ENCODE results near the gene HSPA1B. TPM values are rescaled to one million over a fixed set of nuclear protein-coding genes. Genes with fewer than 3 reads are reported as not detected.

HSPA1B gene
- polyA plus RNA-seq, 1 donor from 2014 or later: 120 TPM

DNA sequence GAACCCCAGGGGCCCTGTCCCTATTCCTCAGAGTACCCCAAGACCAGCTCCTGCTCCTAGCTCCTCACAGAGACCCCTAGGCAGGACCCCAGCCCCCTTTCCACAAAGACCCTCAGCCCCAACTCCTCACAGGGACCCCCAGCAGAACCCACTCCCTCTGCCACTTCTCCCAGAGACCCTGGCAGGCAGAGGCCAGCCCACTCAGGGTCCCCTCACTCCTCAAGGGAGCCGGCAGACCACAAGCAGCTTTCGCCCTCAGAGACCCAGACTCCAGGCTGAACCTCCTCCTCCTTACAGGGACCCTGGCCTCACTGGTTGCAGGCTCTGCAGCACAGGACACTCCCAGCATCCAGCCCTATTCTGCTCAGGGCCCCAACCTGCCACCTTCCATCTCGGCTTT is 50.7 kb downstream of the HSPA1B start:
- H2AFZ ChIP-seq (ENCODE audit: low read depth, low read length): no peak overlapping the region
- no peaks in the 10 kb centered on the region for H4K20me1 ChIP-seq (ENCODE audit: insufficient read depth)
- H3K36me3 ChIP-seq (ENCODE audit: insufficient read depth, low read length): no peaks in the 10 kb centered on the region
- H3K9me2 ChIP-seq (ENCODE audit: insufficient read depth, low read length): no peaks in the 10 kb centered on the region
- H3K27ac ChIP-seq (ENCODE audit: low read length): no peak overlapping the region
- no peaks in the 10 kb centered on the region for H3K79me2 ChIP-seq (replicated peaks; ENCODE audit: insufficient read depth, low read length)
- H3K4me2 ChIP-seq (ENCODE audit: low read length): no peak overlapping the region
- no peaks in the 10 kb centered on the region for H3K9me3 ChIP-seq (ENCODE audit: low read length)
- no peak for TF ChIP-seq TAF1 (IDR thresholded peaks at IDR 0.05; ENCODE audit: low read depth)
- H3K4me3 ChIP-seq (ENCODE audit: low read length): no peak overlapping the region
- no peaks in the 10 kb centered on the region for H3K27me3 ChIP-seq (ENCODE audit: insufficient read depth, low read depth, low read length)
- H3K9ac ChIP-seq (ENCODE audit: low read length): no peak overlapping the region
- H3F3A ChIP-seq (ENCODE audit: insufficient read depth, low read length, poor library complexity, severe bottlenecking): no peaks in the 10 kb centered on the region

DNA sequence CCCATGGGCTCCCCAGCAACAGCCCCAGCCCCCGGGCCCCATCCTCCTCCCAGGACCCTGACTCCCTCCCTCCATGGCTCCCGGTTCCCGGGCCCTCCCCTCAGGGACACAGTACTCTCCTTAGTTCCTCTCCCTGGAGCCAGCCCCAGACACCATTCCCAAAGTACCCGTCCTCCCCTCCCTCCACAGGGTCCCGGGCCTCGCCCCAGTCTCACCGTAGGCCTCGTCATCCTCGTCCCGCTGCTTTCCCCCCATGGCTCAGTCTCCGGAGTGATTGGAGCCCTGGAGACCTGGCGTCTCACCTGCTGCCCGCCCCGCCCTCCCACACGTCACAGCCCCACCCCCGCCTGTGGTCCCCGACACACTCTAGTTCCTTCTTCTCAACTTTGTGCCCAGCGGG is 51.2 kb downstream of the HSPA1B start, which contains the start of gene SLC44A4:
TSS of gene SLC44A4 (minus strand) at position 272 of the 400 bp plus-strand sequence. CDS start at position 255, 17 bp downstream.
- no peak within 1 kb of the TSS for H3K4me3 ChIP-seq (ENCODE audit: low read length)
- no peaks in the 10 kb centered on the region for H3K27me3 ChIP-seq (ENCODE audit: insufficient read depth, low read depth, low read length)
- H4K20me1 ChIP-seq (ENCODE audit: insufficient read depth): no peaks in the 10 kb centered on the region
- no peak within 1 kb of the TSS for H3K4me2 ChIP-seq (ENCODE audit: low read length)
- no peaks in the 10 kb centered on the region for H3K9me2 ChIP-seq (ENCODE audit: insufficient read depth, low read length)
- H3K27ac ChIP-seq (ENCODE audit: low read length): no peak within 1 kb of the TSS
- no peak within 1 kb of the TSS for H3K9ac ChIP-seq (ENCODE audit: low read length)
- H3K9me3 ChIP-seq (ENCODE audit: low read length): no peaks in the 10 kb centered on the region
- H3K36me3 ChIP-seq (ENCODE audit: insufficient read depth, low read length): no peaks in the 10 kb centered on the region
- H2AFZ ChIP-seq (ENCODE audit: low read depth, low read length): no peak within 1 kb of the TSS
- H3F3A ChIP-seq (ENCODE audit: insufficient read depth, low read length, poor library complexity, severe bottlenecking): no peaks in the 10 kb centered on the region
- TF ChIP-seq MXI1 (conservative IDR thresholded peaks at IDR 0.05; ENCODE audit: poor library complexity, severe bottlenecking) (no peak), POLR2AphosphoS5 (IDR thresholded peaks at IDR 0.05) (no peak), EP300 (conservative IDR thresholded peaks at IDR 0.05; ENCODE audit: poor library complexity, severe bottlenecking) (no peak), RAD21 (conservative IDR thresholded peaks at IDR 0.05) (no peak), EZH2 (IDR thresholded peaks at IDR 0.05; ENCODE audit: borderline replicate concordance, insufficient read depth, low read length, poor library complexity, severe bottlenecking) (no peak), TAF1 (IDR thresholded peaks at IDR 0.05; ENCODE audit: low read depth) (no peak), SMC3 (conservative IDR thresholded peaks at IDR 0.05; ENCODE audit: poor library complexity) (no peak)
- TF ChIP-seq, protein P1, sequence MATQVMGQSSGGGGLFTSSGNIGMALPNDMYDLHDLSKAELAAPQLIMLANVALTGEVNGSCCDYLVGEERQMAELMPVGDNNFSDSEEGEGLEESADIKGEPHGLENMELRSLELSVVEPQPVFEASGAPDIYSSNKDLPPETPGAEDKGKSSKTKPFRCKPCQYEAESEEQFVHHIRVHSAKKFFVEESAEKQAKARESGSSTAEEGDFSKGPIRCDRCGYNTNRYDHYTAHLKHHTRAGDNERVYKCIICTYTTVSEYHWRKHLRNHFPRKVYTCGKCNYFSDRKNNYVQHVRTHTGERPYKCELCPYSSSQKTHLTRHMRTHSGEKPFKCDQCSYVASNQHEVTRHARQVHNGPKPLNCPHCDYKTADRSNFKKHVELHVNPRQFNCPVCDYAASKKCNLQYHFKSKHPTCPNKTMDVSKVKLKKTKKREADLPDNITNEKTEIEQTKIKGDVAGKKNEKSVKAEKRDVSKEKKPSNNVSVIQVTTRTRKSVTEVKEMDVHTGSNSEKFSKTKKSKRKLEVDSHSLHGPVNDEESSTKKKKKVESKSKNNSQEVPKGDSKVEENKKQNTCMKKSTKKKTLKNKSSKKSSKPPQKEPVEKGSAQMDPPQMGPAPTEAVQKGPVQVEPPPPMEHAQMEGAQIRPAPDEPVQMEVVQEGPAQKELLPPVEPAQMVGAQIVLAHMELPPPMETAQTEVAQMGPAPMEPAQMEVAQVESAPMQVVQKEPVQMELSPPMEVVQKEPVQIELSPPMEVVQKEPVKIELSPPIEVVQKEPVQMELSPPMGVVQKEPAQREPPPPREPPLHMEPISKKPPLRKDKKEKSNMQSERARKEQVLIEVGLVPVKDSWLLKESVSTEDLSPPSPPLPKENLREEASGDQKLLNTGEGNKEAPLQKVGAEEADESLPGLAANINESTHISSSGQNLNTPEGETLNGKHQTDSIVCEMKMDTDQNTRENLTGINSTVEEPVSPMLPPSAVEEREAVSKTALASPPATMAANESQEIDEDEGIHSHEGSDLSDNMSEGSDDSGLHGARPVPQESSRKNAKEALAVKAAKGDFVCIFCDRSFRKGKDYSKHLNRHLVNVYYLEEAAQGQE (IDR thresholded peaks at IDR 0.05; ENCODE audit: borderline replicate concordance): no peak
- TF ChIP-seq, protein P2, sequence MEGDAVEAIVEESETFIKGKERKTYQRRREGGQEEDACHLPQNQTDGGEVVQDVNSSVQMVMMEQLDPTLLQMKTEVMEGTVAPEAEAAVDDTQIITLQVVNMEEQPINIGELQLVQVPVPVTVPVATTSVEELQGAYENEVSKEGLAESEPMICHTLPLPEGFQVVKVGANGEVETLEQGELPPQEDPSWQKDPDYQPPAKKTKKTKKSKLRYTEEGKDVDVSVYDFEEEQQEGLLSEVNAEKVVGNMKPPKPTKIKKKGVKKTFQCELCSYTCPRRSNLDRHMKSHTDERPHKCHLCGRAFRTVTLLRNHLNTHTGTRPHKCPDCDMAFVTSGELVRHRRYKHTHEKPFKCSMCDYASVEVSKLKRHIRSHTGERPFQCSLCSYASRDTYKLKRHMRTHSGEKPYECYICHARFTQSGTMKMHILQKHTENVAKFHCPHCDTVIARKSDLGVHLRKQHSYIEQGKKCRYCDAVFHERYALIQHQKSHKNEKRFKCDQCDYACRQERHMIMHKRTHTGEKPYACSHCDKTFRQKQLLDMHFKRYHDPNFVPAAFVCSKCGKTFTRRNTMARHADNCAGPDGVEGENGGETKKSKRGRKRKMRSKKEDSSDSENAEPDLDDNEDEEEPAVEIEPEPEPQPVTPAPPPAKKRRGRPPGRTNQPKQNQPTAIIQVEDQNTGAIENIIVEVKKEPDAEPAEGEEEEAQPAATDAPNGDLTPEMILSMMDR (IDR thresholded peaks at IDR 0.05; ENCODE audit: poor library complexity, severe bottlenecking): no peak
- no peaks in the 10 kb centered on the region for H3K79me2 ChIP-seq (replicated peaks; ENCODE audit: insufficient read depth, low read length)

DNA sequence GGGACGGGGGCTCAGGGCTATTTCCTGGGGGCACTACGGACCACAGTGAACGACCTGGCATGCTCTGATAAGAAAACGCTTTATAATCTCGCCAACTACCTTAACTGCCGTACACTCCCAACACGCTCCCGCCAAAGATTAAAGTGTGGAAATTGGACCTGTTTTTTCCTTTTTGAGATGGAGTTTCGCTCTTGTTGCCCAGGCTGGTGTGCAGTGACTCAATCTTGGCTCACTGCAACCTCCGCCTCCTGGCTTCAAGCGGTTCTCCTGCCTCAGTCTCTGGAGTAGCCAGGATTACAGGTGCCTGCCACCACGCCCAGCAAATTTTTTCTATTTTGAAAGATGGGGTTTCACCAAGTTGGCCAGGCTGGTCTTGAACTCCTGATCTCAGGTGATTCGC is 51.6 kb downstream of the HSPA1B start:
- Histone ChIP-seq H3F3A (ENCODE audit: insufficient read depth, low read length, poor library complexity, severe bottlenecking) (no peaks in the 10 kb centered on the region), H3K36me3 (ENCODE audit: insufficient read depth, low read length) (no peaks in the 10 kb centered on the region), H3K4me2 (ENCODE audit: low read length) (no peak overlapping the region), H3K27ac (ENCODE audit: low read length) (no peak overlapping the region), H3K4me3 (ENCODE audit: low read length) (no peak overlapping the region), H3K9me2 (ENCODE audit: insufficient read depth, low read length) (no peaks in the 10 kb centered on the region), H3K9ac (ENCODE audit: low read length) (no peak overlapping the region), H3K9me3 (ENCODE audit: low read length) (no peaks in the 10 kb centered on the region), H2AFZ (ENCODE audit: low read depth, low read length) (no peak overlapping the region), H4K20me1 (ENCODE audit: insufficient read depth) (no peaks in the 10 kb centered on the region), H3K27me3 (ENCODE audit: insufficient read depth, low read depth, low read length) (no peaks in the 10 kb centered on the region), H3K79me2 (replicated peaks; ENCODE audit: insufficient read depth, low read length) (no peaks in the 10 kb centered on the region)
- no peak for TF ChIP-seq EZH2 (IDR thresholded peaks at IDR 0.05; ENCODE audit: borderline replicate concordance, insufficient read depth, low read length, poor library complexity, severe bottlenecking)

Small RNA genes within 50 kb of the gene (small RNA-seq; reads per million reads assigned to genes)
- gene RF00019 (0 to 1.2 (median 0) reads per million in 3 experiments), gene SNORD48 (6.5 to 15.3 (median 10.7) reads per million in 3 experiments), gene SNORD52 (0 reads per million in 3 experiments)

Other genes starting within 250 kb of the HSPA1B start
- gene LTB, start 245.3 kb upstream of the HSPA1B start, polyA plus RNA-seq: not detected in 2 replicates
- not detected in 2 replicates for gene LST1, start 241.5 kb upstream of the HSPA1B start, polyA plus RNA-seq
- gene NCR3, start 234.7 kb upstream of the HSPA1B start, polyA plus RNA-seq: not detected in 2 replicates
- gene AIF1, start 212.5 kb upstream of the HSPA1B start, polyA plus RNA-seq: not detected in 2 replicates
- gene PRRC2A, start 207.0 kb upstream of the HSPA1B start, polyA plus RNA-seq: 39.9 and 51.0 TPM in 2 replicates
- gene BAG6, start 175.1 kb upstream of the HSPA1B start, polyA plus RNA-seq: 203 and 204 TPM in 2 replicates
- gene APOM, start 171.8 kb upstream of the HSPA1B start, polyA plus RNA-seq: 1.3 and 4.4 TPM in 2 replicates
- gene C6orf47, start 167.0 kb upstream of the HSPA1B start, polyA plus RNA-seq: 17.2 and 24.3 TPM in 2 replicates
- gene GPANK1, start 162.7 kb upstream of the HSPA1B start, polyA plus RNA-seq: 18.4 and 21.9 TPM in 2 replicates
- 130 and 135 TPM in 2 replicates for gene CSNK2B, start 161.7 kb upstream of the HSPA1B start, polyA plus RNA-seq
- 4.0 and 7.7 TPM in 2 replicates for gene LY6G5B, start 157.8 kb upstream of the HSPA1B start, polyA plus RNA-seq
- 13.4 and 26.6 TPM in 2 replicates for gene LY6G5C, start 146.7 kb upstream of the HSPA1B start, polyA plus RNA-seq
- 130 and 154 TPM in 2 replicates for gene ABHD16A, start 124.4 kb upstream of the HSPA1B start, polyA plus RNA-seq
- gene LY6G6F, start 120.9 kb upstream of the HSPA1B start, polyA plus RNA-seq: not detected in 2 replicates
- gene LY6G6D, start 112.4 kb upstream of the HSPA1B start, polyA plus RNA-seq: not detected in 2 replicates
- 0.78 and 0.88 TPM in 2 replicates for gene LY6G6C, start 106.0 kb upstream of the HSPA1B start, polyA plus RNA-seq
- not detected in 2 replicates for gene MPIG6B, start 104.4 kb upstream of the HSPA1B start, polyA plus RNA-seq
- 386 and 410 TPM in 2 replicates for gene DDAH2, start 98.4 kb upstream of the HSPA1B start, polyA plus RNA-seq
- 5.5 and 5.7 TPM in 2 replicates for gene CLIC1, start 91.2 kb upstream of the HSPA1B start, polyA plus RNA-seq
- gene MSH5, start 87.7 kb upstream of the HSPA1B start, polyA plus RNA-seq: 5.1 and 7.8 TPM in 2 replicates
- gene SAPCD1, start 65.1 kb upstream of the HSPA1B start, polyA plus RNA-seq: 1.3 TPM in 1 of 2 replicates, not detected in the other
- gene VWA7, start 50.4 kb upstream of the HSPA1B start, polyA plus RNA-seq: 5.3 and 5.7 TPM in 2 replicates
- gene VARS1, start 32.0 kb upstream of the HSPA1B start, polyA plus RNA-seq: 40.9 and 49.4 TPM in 2 replicates
- gene LSM2, start 20.8 kb upstream of the HSPA1B start, polyA plus RNA-seq: 68.5 and 87.6 TPM in 2 replicates
- 1.6 and 2.6 TPM in 2 replicates for gene HSPA1L, start 12.5 kb upstream of the HSPA1B start, polyA plus RNA-seq
- gene HSPA1A, start 12.2 kb upstream of the HSPA1B start, polyA plus RNA-seq: 50.9 and 54.5 TPM in 2 replicates
- 40.9 and 47.0 TPM in 2 replicates for gene NEU1, start 35.1 kb downstream of the HSPA1B start, polyA plus RNA-seq
- 0.09 and 0.46 TPM in 2 replicates for gene SLC44A4, start 51.3 kb downstream of the HSPA1B start, polyA plus RNA-seq
- gene EHMT2, start 70.0 kb downstream of the HSPA1B start, polyA plus RNA-seq: 102 and 121 TPM in 2 replicates
- 19.2 and 21.4 TPM in 2 replicates for gene ZBTB12, start 74.3 kb downstream of the HSPA1B start, polyA plus RNA-seq
- gene C2, start 100.0 kb downstream of the HSPA1B start, polyA plus RNA-seq: 1.2 and 1.5 TPM in 2 replicates
- gene CFB, start 118.4 kb downstream of the HSPA1B start, polyA plus RNA-seq: 0.97 TPM in 1 of 2 replicates, not detected in the other
- gene NELFE, start 131.2 kb downstream of the HSPA1B start, polyA plus RNA-seq: 103 and 117 TPM in 2 replicates
- gene SKIC2, start 131.4 kb downstream of the HSPA1B start, polyA plus RNA-seq: 48.2 and 51.7 TPM in 2 replicates
- gene DXO, start 144.4 kb downstream of the HSPA1B start, polyA plus RNA-seq: 20.0 and 29.2 TPM in 2 replicates
- 4.4 and 7.2 TPM in 2 replicates for gene C4A, start 154.3 kb downstream of the HSPA1B start, polyA plus RNA-seq
- 4.4 and 4.6 TPM in 2 replicates for gene C4B, start 187.1 kb downstream of the HSPA1B start, polyA plus RNA-seq
- 1.9 and 4.5 TPM in 2 replicates for gene CYP21A2, start 210.7 kb downstream of the HSPA1B start, polyA plus RNA-seq

All from neural cell (in vitro differentiated cells).